Upper lobe of left lung (tissue), 6 donors: ENCODE measurements around the gene PLCL2. TPM values are rescaled to one million over a fixed set of nuclear protein-coding genes. Genes with fewer than 3 reads are reported as not detected.

Source experiments
- ATAC-seq, 2 donors: fragments of 200-7000 bp; cut with Tn5 transposase; one replicate each; pipeline ENCODE4 v1.9.1; 2022; ENCODE audit warnings: mild to moderate bottlenecking in 2 of 2, moderate library complexity in 2 of 2; ENCODE audit not compliant: low FRiP score in 2 of 2
- DNase-seq, 2 donors: peaks; one replicate each; pipeline ENCODE4 v3.0.0-alpha.2; 2019 to 2020
- H3K27ac ChIP-seq, 4 donors: fragments of 200-600 bp; sonication (generic); one replicate each; pipeline ENCODE4 v1.5.1; 2016 to 2019
- H3K27me3 ChIP-seq, 4 donors: fragments of 200-600 bp; sonication (generic); one replicate each; pipeline ENCODE4 v1.5.1; 2017 to 2019
- H3K36me3 ChIP-seq, 4 donors: fragments of 200-600 bp; sonication (generic); one replicate each; pipeline ENCODE4 v1.5.1; 2016 to 2019
- H3K4me1 ChIP-seq, 4 donors: fragments of 200-600 bp; sonication (generic); one replicate each; pipeline ENCODE4 v1.5.1; 2018 to 2019
- H3K4me3 ChIP-seq, 4 donors: fragments of 200-600 bp; sonication (generic); one replicate each; pipeline ENCODE4 v1.5.1; 2017 to 2019; ENCODE audit warnings: mild to moderate bottlenecking in 2 of 4, moderate library complexity in 1 of 4
- H3K9me3 ChIP-seq, 4 donors: fragments of 200-600 bp; sonication (generic); one replicate each; pipeline ENCODE4 v1.5.1; 2018 to 2019
- CTCF ChIP-seq, 6 experiments: fragments of 450-650 bp in 4 of 6; fragments of 200-600 bp in 2 of 6; sonication (generic) in 2 of 6; IDR thresholded peaks; one replicate each; pipeline ENCODE4 v1.5.1; 2016 to 2019; ENCODE audit warnings: antibody characterized with exemption in 6 of 6
- EP300 ChIP-seq, 4 donors: sonication (generic); formaldehyde crosslinking; IDR thresholded peaks; one replicate each; pipeline ENCODE4 v1.5.1; 2017; ENCODE audit warnings: antibody characterized with exemption in 4 of 4, control low read depth in 2 of 4
- POLR2A ChIP-seq, 4 donors: fragments of 450-650 bp; IDR thresholded peaks; one replicate each; pipeline ENCODE4 v1.5.1; 2016 to 2017; ENCODE audit warnings: antibody characterized with exemption in 4 of 4, mild to moderate bottlenecking in 2 of 4
- POLR2AphosphoS5 ChIP-seq, 2 donors: sonication (generic); formaldehyde crosslinking; IDR thresholded peaks; one replicate each; pipeline ENCODE4 v1.5.1; 2017; ENCODE audit warnings: antibody characterized with exemption in 2 of 2
- WGBS, 2 donors: methylation state at CpG; one replicate each; pipeline ENCODE4 v1.1.5; 2017 to 2018; 5-methylcytosine and 5-hydroxymethylcytosine counted together
- total RNA-seq, 6 donors: library from RNA; depleted of rRNA in 4 of 6; stranded (reverse); fragments of >200 nt in 4 of 6; gene quantifications; one replicate each; pipeline versions ENCODE4 v1.1.0 to v1.2.1, GENCODE V29; 2016 to 2021
- donor health status: DM: no; HTN: no; CAD: no; lungs with moderate emphysema.
- donor health status: DM: no; HTN: yes; CAD: no; lungs with severe emphysema.

PLCL2 gene
- total RNA-seq, 6 donors from 2014 or later, result 6.5 to 15.8 (median 10.7) TPM

GRCh38 chr3:17061005-17061404 is 176.2 kb downstream of the PLCL2 start:
- peaks cover 0 to 3% (median 0%) of the 10 kb centered on the region in 4 donors for H3K36me3 ChIP-seq
- no peak for TF ChIP-seq POLR2A (IDR thresholded peaks at IDR 0.05)
- TF ChIP-seq CTCF (IDR thresholded peaks at IDR 0.05), result no peak
- no peak for TF ChIP-seq POLR2AphosphoS5 (IDR thresholded peaks at IDR 0.05)
- TF ChIP-seq EP300 (IDR thresholded peaks at IDR 0.05), result no peak
- no peak overlapping the region for H3K27ac ChIP-seq
- DNase-seq (no peak), ATAC-seq (no peak)
- no peaks in the 10 kb centered on the region for H3K27me3 ChIP-seq
- 98% methylated on average over 3 of the region's 3 CpGs for WGBS, 2 donors
- no peak overlapping the region for H3K4me3 ChIP-seq
- no peaks in the 10 kb centered on the region for H3K9me3 ChIP-seq
- H3K4me1 ChIP-seq, result no peaks in the 10 kb centered on the region

GRCh38 chr3:17062736-17063135 is 178.0 kb downstream of the PLCL2 start:
- Histone ChIP-seq H3K4me1 (no peaks in the 10 kb centered on the region), H3K27ac (no peak overlapping the region), H3K9me3 (no peaks in the 10 kb centered on the region), H3K36me3 (peaks cover 0 to 3% (median 0%) of the 10 kb centered on the region in 4 donors), H3K27me3 (no peaks in the 10 kb centered on the region), H3K4me3 (no peak overlapping the region)
- DNase-seq (no peak), ATAC-seq (no peak)
- TF ChIP-seq EP300 (IDR thresholded peaks at IDR 0.05), result no peak
- 56 to 87% methylated on average over 3 of the region's 3 CpGs for WGBS, 2 donors

GRCh38 chr3:17063596-17063995 is 178.8 kb downstream of the PLCL2 start:
- Histone ChIP-seq H3K9me3 (no peaks in the 10 kb centered on the region), H3K36me3 (peaks cover 0 to 7% (median 0%) of the 10 kb centered on the region in 4 donors), H3K4me3 (no peak overlapping the region), H3K27ac (no peak overlapping the region), H3K4me1 (no peaks in the 10 kb centered on the region), H3K27me3 (no peaks in the 10 kb centered on the region)
- DNase-seq, result no peak
- ATAC-seq, result no peak
- WGBS, 2 donors, result 94 to 96% methylated on average over 3 of the region's 3 CpGs
- no peak for TF ChIP-seq POLR2AphosphoS5 (IDR thresholded peaks at IDR 0.05)
- no peak for TF ChIP-seq CTCF (IDR thresholded peaks at IDR 0.05)
- TF ChIP-seq POLR2A (IDR thresholded peaks at IDR 0.05), result no peak
- TF ChIP-seq EP300 (IDR thresholded peaks at IDR 0.05), result no peak

GRCh38 chr3:17065315-17065714 is 180.6 kb downstream of the PLCL2 start:
- ATAC-seq (no peak), DNase-seq (no peak)
- peaks cover 0 to 2% (median under 1%) of the 10 kb centered on the region in 4 donors for H3K4me1 ChIP-seq
- no peak overlapping the region for H3K4me3 ChIP-seq
- H3K27me3 ChIP-seq, result no peaks in the 10 kb centered on the region
- H3K9me3 ChIP-seq, result no peaks in the 10 kb centered on the region
- H3K27ac ChIP-seq, result no peak overlapping the region
- 95 to 100% methylated on average over 2 of the region's 2 CpGs for WGBS, 2 donors
- H3K36me3 ChIP-seq, result peaks cover 0 to 16% (median 0%) of the 10 kb centered on the region in 4 donors
- TF ChIP-seq POLR2A (IDR thresholded peaks at IDR 0.05) (no peak), CTCF (IDR thresholded peaks at IDR 0.05) (no peak), EP300 (IDR thresholded peaks at IDR 0.05) (no peak), POLR2AphosphoS5 (IDR thresholded peaks at IDR 0.05) (no peak)

- H3K4me3 ChIP-seq, result no peak overlapping the region
- peaks cover 0 to 5% (median 2%) of the 10 kb centered on the region in 4 donors for H3K4me1 ChIP-seq
- no peak for DNase-seq
- no peak for ATAC-seq
- H3K27ac ChIP-seq, result no peak overlapping the region
- no peaks in the 10 kb centered on the region for H3K27me3 ChIP-seq
- H3K9me3 ChIP-seq, result no peaks in the 10 kb centered on the region
- peaks cover 0 to 14% (median 0%) of the 10 kb centered on the region in 4 donors for H3K36me3 ChIP-seq
- 94 to 97% methylated on average over 4 of the region's 4 CpGs for WGBS, 2 donors
- TF ChIP-seq POLR2AphosphoS5 (IDR thresholded peaks at IDR 0.05), result no peak
- no peak for TF ChIP-seq CTCF (IDR thresholded peaks at IDR 0.05)
Measured at GRCh38 chr3:17065881-17066280, 181.1 kb downstream of the PLCL2 start.
